Caco-2 (cell line): ENCODE results near the gene SIGLEC9. TPM values are rescaled to one million over a fixed set of nuclear protein-coding genes. Genes with fewer than 3 reads are reported as not detected.

Experiments
- BruUV-seq: library from RNA; stranded (reverse); fragments of 400-500 nt; replicated peaks from 2 replicates; lab custom pipeline; 2021; lab: Mats Ljungman, UMichigan
- CTCF ChIA-PET: fragments of 300-600 bp; sonication (Branson Sonifier 250); formaldehyde crosslinking; loops from one replicate; lab custom pipeline; 2022; ENCODE audit warnings: antibody characterized with exemption; lab: Charles Lee
- POLR2A ChIA-PET: fragments of 300-600 bp; sonication (Branson Sonifier 250); formaldehyde crosslinking; loops from one replicate; lab custom pipeline; 2022; ENCODE audit warnings: antibody characterized with exemption; lab: Charles Lee
- DNase-seq, 2 experiments: peaks; one replicate each; pipeline versions ENCODE4 v3.0.0 to v3.0.0-alpha.2; 2020 to 2022
- H3K27me3 ChIP-seq: replicated peaks from 2 replicates; pipeline ENCODE4 v1.6.0; 2011; ENCODE audit warnings: low read length; ENCODE audit not compliant: control insufficient read depth, insufficient read depth
- H3K36me3 ChIP-seq: 2 replicates; pipeline ENCODE4 v1.5.1; 2011; ENCODE audit warnings: low read length; ENCODE audit not compliant: control insufficient read depth, insufficient read depth
- H3K4me1 ChIP-seq: fragments of 250-450 bp; sonication (Bioruptor Pico); 2 replicates; pipeline ENCODE4 v1.5.1; 2020; ENCODE audit warnings: mild to moderate bottlenecking
- H3K4me3 ChIP-seq: 2 replicates; pipeline ENCODE4 v1.5.1; 2011; ENCODE audit warnings: low read depth, mild to moderate bottlenecking, control low read depth, low read length
- H3K9me3 ChIP-seq: fragments of 250-450 bp; sonication (Bioruptor Pico); 2 replicates; pipeline ENCODE4 v1.5.1; 2020; ENCODE audit warnings: mild to moderate bottlenecking, moderate library complexity
- H3K27ac Mint-ChIP-seq: one replicate; pipeline ENCODE4 v1.8.0; 2022; ENCODE audit warnings: mixed read lengths; ENCODE audit not compliant: unreplicated experiment
- H3K27me3 Mint-ChIP-seq: one replicate; pipeline ENCODE4 v1.8.0; 2022; ENCODE audit warnings: mixed read lengths; ENCODE audit not compliant: insufficient read depth, unreplicated experiment
- H3K36me3 Mint-ChIP-seq: one replicate; pipeline ENCODE4 v1.8.0; 2022; ENCODE audit warnings: mild to moderate bottlenecking, mixed read lengths; ENCODE audit not compliant: insufficient read depth, unreplicated experiment
- H3K4me1 Mint-ChIP-seq: one replicate; pipeline ENCODE4 v1.8.0; 2022; ENCODE audit warnings: low read depth, mixed read lengths; ENCODE audit not compliant: unreplicated experiment
- H3K4me3 Mint-ChIP-seq: one replicate; pipeline ENCODE4 v1.8.0; 2022; ENCODE audit warnings: mild to moderate bottlenecking, moderate library complexity, mixed read lengths; ENCODE audit not compliant: unreplicated experiment
- H3K9me3 Mint-ChIP-seq: one replicate; pipeline ENCODE4 v1.8.0; 2022; ENCODE audit warnings: mixed read lengths; ENCODE audit not compliant: unreplicated experiment
- intact Hi-C: fragments of 100-400 bp; cut with micrococcal nuclease; formaldehyde crosslinking; loops from one replicate; pipeline ENCODE4 v1.10.0; 2022; ENCODE audit not compliant: unreplicated experiment
- total RNA-seq: library from RNA; stranded (reverse); gene quantifications from 2 replicates; pipeline ENCODE4 v1.2.3, GENCODE V29; 2022
- TF ChIP-seq, protein P1 (sequence below), 2 experiments: fragments of 200-600 bp in 1 of 2; IDR thresholded peaks; 1 replicate in 1 of 2; 2 replicates in 1 of 2; pipeline versions ENCODE4 v1.5.1 to v1.8.0; 2011 to 2022; ENCODE audit warnings: antibody characterized with exemption in 1 of 2, control low read depth in 1 of 2, inconsistent platforms in 1 of 2, low read depth in 1 of 2, low read length in 1 of 2, mild to moderate bottlenecking in 1 of 2, moderate library complexity in 1 of 2; ENCODE audit not compliant: insufficient read depth in 1 of 2, severe bottlenecking in 1 of 2, unreplicated experiment in 1 of 2

The SIGLEC9 gene
- total RNA-seq, 1 experiment from 2014 or later = not detected

DNA sequence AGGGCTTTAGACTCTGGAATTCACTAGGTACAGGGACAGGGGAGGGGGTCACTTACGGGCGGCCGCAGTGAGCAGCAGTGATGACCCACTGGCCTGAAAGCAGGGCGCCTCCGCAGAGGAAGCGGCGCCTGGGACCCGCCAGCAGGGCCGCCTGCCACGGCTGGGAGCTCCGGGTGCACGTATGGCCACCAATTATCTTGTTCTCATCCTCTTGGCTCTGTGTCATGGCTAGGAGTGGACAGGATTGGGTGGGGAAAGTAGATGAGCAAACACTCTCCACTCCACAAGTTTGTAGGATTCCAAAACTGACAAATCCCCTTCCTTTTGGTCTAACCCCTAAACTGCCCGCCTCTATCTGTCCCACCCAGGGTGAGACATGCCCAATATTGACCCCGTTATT, 43.2 kb upstream of the SIGLEC9 start:
- no peaks in the 10 kb centered on the region for H3K4me1 Mint-ChIP-seq
- no peaks in the 10 kb centered on the region for H3K36me3 ChIP-seq
- ChIA-PET CTCF (interaction anchor here (0.7 to 1.1 kb wide), 2 partner anchors 15 to 60 kb away, joined by 3 read pairs; no protein-coding TSS in a partner anchor), POLR2A (no interaction called here)
- no peaks in the 10 kb centered on the region for H3K9me3 ChIP-seq
- H3K9me3 Mint-ChIP-seq = no peaks in the 10 kb centered on the region
- no peak overlapping the region for H3K4me3 Mint-ChIP-seq
- H3K36me3 Mint-ChIP-seq = no peaks in the 10 kb centered on the region
- DNase-seq = no peak
- H3K27ac Mint-ChIP-seq = no peak overlapping the region
- BruUV-seq = no TSS peak
- H3K4me3 ChIP-seq = no peak overlapping the region
- no peaks in the 10 kb centered on the region for H3K4me1 ChIP-seq
- no peaks in the 10 kb centered on the region for H3K27me3 ChIP-seq
- TF ChIP-seq, protein P1, sequence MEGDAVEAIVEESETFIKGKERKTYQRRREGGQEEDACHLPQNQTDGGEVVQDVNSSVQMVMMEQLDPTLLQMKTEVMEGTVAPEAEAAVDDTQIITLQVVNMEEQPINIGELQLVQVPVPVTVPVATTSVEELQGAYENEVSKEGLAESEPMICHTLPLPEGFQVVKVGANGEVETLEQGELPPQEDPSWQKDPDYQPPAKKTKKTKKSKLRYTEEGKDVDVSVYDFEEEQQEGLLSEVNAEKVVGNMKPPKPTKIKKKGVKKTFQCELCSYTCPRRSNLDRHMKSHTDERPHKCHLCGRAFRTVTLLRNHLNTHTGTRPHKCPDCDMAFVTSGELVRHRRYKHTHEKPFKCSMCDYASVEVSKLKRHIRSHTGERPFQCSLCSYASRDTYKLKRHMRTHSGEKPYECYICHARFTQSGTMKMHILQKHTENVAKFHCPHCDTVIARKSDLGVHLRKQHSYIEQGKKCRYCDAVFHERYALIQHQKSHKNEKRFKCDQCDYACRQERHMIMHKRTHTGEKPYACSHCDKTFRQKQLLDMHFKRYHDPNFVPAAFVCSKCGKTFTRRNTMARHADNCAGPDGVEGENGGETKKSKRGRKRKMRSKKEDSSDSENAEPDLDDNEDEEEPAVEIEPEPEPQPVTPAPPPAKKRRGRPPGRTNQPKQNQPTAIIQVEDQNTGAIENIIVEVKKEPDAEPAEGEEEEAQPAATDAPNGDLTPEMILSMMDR (IDR thresholded peaks at IDR 0.05; ENCODE audit: insufficient read depth in 1 of 2, low read depth in 1 of 2, low read length in 1 of 2, severe bottlenecking in 1 of 2, unreplicated experiment in 1 of 2) = no peak
- peaks cover 23% of the 10 kb centered on the region for H3K27me3 Mint-ChIP-seq
- intact Hi-C loops = no loop called here

DNA sequence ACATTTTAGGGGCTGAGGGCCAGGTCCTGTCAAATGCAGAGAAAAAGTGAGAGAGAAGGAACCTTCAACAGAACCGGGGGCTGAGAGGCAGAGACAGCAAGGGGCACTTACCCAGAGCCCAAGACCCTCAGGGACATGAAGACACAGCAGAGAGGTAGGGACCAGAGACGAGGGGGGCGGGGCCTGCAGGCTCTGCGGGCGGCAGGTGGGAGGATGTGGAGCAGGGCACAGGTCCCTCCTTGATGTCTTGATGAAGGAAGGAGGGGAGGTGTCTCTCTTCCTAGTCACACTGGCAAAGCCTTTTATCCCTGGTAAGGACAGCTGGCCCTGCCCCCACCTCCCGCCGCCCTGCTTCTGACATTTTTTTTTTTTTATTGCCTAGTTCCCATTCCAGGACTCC, 42.1 kb upstream of the SIGLEC9 start, which contains the start of gene KLK14:
TSS of gene KLK14 (minus strand) at position 277 of the 400 bp plus-strand sequence. CDS start at position 4, 273 bp downstream.
- CTCF ChIA-PET = no interaction called here
- Mint-ChIP-seq H3K4me3 (no peak within 1 kb of the TSS), H3K4me1 (no peaks in the 10 kb centered on the region), H3K27ac (no peak within 1 kb of the TSS), H3K9me3 (no peaks in the 10 kb centered on the region), H3K36me3 (no peaks in the 10 kb centered on the region), H3K27me3 (peaks cover 23% of the 10 kb centered on the region)
- no peak for DNase-seq
- TF ChIP-seq, protein P1 (IDR thresholded peaks at IDR 0.05; ENCODE audit: insufficient read depth in 1 of 2, low read depth in 1 of 2, low read length in 1 of 2, severe bottlenecking in 1 of 2, unreplicated experiment in 1 of 2) = no peak
- intact Hi-C loops = no loop called here
- Histone ChIP-seq H3K27me3 (no peaks in the 10 kb centered on the region), H3K9me3 (no peaks in the 10 kb centered on the region), H3K4me1 (no peaks in the 10 kb centered on the region), H3K36me3 (no peaks in the 10 kb centered on the region), H3K4me3 (no peak within 1 kb of the TSS)
- POLR2A ChIA-PET = no interaction called here
- BruUV-seq = no TSS peak

DNA sequence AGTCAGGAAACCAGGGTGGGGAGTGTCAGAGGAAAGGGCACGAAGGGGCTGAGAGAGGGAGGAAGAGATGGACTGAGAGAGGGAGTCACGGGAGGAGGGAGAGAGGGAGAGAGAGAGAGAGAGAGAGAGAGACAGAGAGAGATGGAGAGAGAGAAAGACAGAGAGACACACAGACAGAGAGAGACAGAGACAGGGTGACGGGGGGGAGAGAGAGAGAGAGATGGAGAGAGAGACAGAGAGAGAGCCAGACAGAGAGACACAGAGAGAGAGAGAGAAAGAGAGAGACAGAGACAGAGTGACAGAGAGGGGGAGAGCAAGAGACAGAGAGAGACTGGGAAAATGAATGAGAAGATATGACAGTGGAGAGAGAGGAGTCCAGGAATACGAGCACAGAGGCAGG, 41.5 kb upstream of the SIGLEC9 start:
- Histone ChIP-seq H3K9me3 (no peaks in the 10 kb centered on the region), H3K4me1 (no peaks in the 10 kb centered on the region), H3K27me3 (no peaks in the 10 kb centered on the region), H3K4me3 (no peak overlapping the region), H3K36me3 (no peaks in the 10 kb centered on the region)
- intact Hi-C loops = no loop called here
- TF ChIP-seq, protein P1 (IDR thresholded peaks at IDR 0.05; ENCODE audit: insufficient read depth in 1 of 2, low read depth in 1 of 2, low read length in 1 of 2, severe bottlenecking in 1 of 2, unreplicated experiment in 1 of 2) = no peak
- no peak for DNase-seq
- Mint-ChIP-seq H3K36me3 (no peaks in the 10 kb centered on the region), H3K4me3 (no peak overlapping the region), H3K27me3 (peaks cover 22% of the 10 kb centered on the region), H3K9me3 (no peaks in the 10 kb centered on the region), H3K4me1 (no peaks in the 10 kb centered on the region), H3K27ac (no peak overlapping the region)
- no TSS peak for BruUV-seq
- ChIA-PET CTCF (no interaction called here), POLR2A (no interaction called here)
